ENCODE data around the gene NEUROG3.

DNA sequence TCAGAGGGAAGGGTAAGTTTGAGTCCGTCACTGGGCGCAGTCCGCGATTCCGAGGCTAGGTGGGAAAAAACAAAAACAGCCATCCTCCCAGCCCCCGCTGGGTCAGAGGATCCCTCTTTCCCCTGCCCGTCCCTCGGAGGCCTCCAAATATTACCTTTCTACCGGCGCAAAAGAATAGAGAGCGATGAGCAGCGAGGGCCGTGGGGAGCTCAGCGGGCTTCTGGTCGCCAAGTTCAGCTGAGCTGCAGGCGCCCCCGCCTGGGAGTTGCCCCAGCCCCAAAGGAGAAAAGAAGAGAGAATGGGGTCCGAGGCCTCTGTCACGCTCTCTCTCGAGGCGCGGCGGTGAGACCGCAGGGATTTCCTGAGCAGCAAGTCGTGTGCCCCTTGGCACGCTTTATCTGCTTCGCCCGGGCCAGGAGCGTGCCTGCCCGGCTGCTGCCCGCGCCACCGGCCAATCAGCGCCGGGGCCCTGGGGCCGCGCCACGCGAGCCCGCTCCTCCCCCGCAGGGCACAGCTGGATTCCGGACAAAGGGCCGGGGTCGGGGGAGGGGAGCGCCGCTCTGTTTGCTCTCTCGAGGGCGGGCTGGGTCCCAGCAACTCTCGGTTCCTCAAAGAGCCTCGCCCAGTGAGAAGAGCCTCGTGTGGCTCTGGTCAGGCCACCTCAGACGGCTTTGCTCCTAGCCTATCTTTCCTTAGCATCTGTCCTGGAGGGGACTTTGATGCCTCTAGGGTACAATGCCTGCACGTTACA is at the start of gene NEUROG3:
- TF ChIP-seq CTCF (IDR thresholded peaks at IDR 0.05) (no peak), POLR2AphosphoS5 (IDR thresholded peaks at IDR 0.05) (no peak)
